ENCODE measurements around the gene FSD1L. TPM values are rescaled to one million over a fixed set of nuclear protein-coding genes. Genes with fewer than 3 reads are reported as not detected.

Gene FSD1L
- total RNA-seq, 1 experiment from 2014 or later = 3.4 TPM

GRCh38 chr9:105500108-105500766 lies 52.4 kb downstream of the FSD1L start:
- H3K27ac Mint-ChIP-seq (ENCODE audit: unreplicated experiment) = no peak overlapping the region
- no peaks in the 10 kb centered on the region for H3K4me1 Mint-ChIP-seq (ENCODE audit: low read depth, unreplicated experiment)
- CTCF ChIA-PET = interaction anchor here (0.5 to 0.9 kb wide), 2 partner anchors 25 to 671 kb away, joined by 3 read pairs; no protein-coding TSS in a partner anchor
- intact Hi-C loops (cut with micrococcal nuclease; ENCODE audit: unreplicated experiment) = no loop called here
- DNase-seq = no peak
- BruUV-seq (replicated peaks) = no TSS peak
- no peaks in the 10 kb centered on the region for H3K9me3 Mint-ChIP-seq (ENCODE audit: low read depth, unreplicated experiment)
- no peak for TF ChIP-seq CTCF (IDR thresholded peaks at IDR 0.05; ENCODE audit: unreplicated experiment)
- H3K36me3 Mint-ChIP-seq (ENCODE audit: insufficient read depth, unreplicated experiment) = no peaks in the 10 kb centered on the region
- no peak overlapping the region for H3K4me3 Mint-ChIP-seq (ENCODE audit: low read depth, unreplicated experiment)
- H3K27me3 Mint-ChIP-seq (ENCODE audit: unreplicated experiment) = no peaks in the 10 kb centered on the region

- Mint-ChIP-seq H3K27me3 (ENCODE audit: unreplicated experiment) (no peaks in the 10 kb centered on the region), H3K27ac (ENCODE audit: unreplicated experiment) (no peak overlapping the region), H3K36me3 (ENCODE audit: insufficient read depth, unreplicated experiment) (no peaks in the 10 kb centered on the region), H3K4me3 (ENCODE audit: low read depth, unreplicated experiment) (no peak overlapping the region), H3K9me3 (ENCODE audit: low read depth, unreplicated experiment) (no peaks in the 10 kb centered on the region), H3K4me1 (ENCODE audit: low read depth, unreplicated experiment) (no peaks in the 10 kb centered on the region)
- CTCF ChIA-PET = no interaction called here
- no peak for TF ChIP-seq CTCF (IDR thresholded peaks at IDR 0.05; ENCODE audit: unreplicated experiment)
- BruUV-seq (replicated peaks) = no TSS peak
- intact Hi-C loops (cut with micrococcal nuclease; ENCODE audit: unreplicated experiment) = no loop called here
- no peak for DNase-seq
These were observed 53.6 kb downstream of the FSD1L start for GRCh38 chr9:105501414-105501813.

GRCh38 chr9:105502276-105502675 lies 54.4 kb downstream of the FSD1L start:
- DNase-seq = no peak
- no TSS peak for BruUV-seq (replicated peaks)
- intact Hi-C loops (cut with micrococcal nuclease; ENCODE audit: unreplicated experiment) = no loop called here
- CTCF ChIA-PET = no interaction called here
- no peak overlapping the region for H3K4me3 Mint-ChIP-seq (ENCODE audit: low read depth, unreplicated experiment)
- no peaks in the 10 kb centered on the region for H3K4me1 Mint-ChIP-seq (ENCODE audit: low read depth, unreplicated experiment)
- no peak for TF ChIP-seq CTCF (IDR thresholded peaks at IDR 0.05; ENCODE audit: unreplicated experiment)
- no peaks in the 10 kb centered on the region for H3K9me3 Mint-ChIP-seq (ENCODE audit: low read depth, unreplicated experiment)
- H3K36me3 Mint-ChIP-seq (ENCODE audit: insufficient read depth, unreplicated experiment) = no peaks in the 10 kb centered on the region
- no peak overlapping the region for H3K27ac Mint-ChIP-seq (ENCODE audit: unreplicated experiment)
- H3K27me3 Mint-ChIP-seq (ENCODE audit: unreplicated experiment) = no peaks in the 10 kb centered on the region

- no peak overlapping the region for H3K27ac Mint-ChIP-seq (ENCODE audit: unreplicated experiment)
- DNase-seq = no peak
These were observed 56.0 kb downstream of the FSD1L start for GRCh38 chr9:105503881-105504280.

More at GRCh38 chr9:105503881-105504280, 56.0 kb downstream of the FSD1L start:
- no peaks in the 10 kb centered on the region for H3K4me1 Mint-ChIP-seq (ENCODE audit: low read depth, unreplicated experiment)
- H3K27me3 Mint-ChIP-seq (ENCODE audit: unreplicated experiment) = no peaks in the 10 kb centered on the region
- no peaks in the 10 kb centered on the region for H3K9me3 Mint-ChIP-seq (ENCODE audit: low read depth, unreplicated experiment)
- H3K36me3 Mint-ChIP-seq (ENCODE audit: insufficient read depth, unreplicated experiment) = no peaks in the 10 kb centered on the region
- H3K4me3 Mint-ChIP-seq (ENCODE audit: low read depth, unreplicated experiment) = no peak overlapping the region
- no TSS peak for BruUV-seq (replicated peaks)
- no peak for TF ChIP-seq CTCF (IDR thresholded peaks at IDR 0.05; ENCODE audit: unreplicated experiment)
- CTCF ChIA-PET = no interaction called here
- intact Hi-C loops (cut with micrococcal nuclease; ENCODE audit: unreplicated experiment) = no loop called here

Measured in Calu3 (cell line).